Omental fat pad (tissue), 4 donors: ENCODE results near the gene B3GALT6. TPM values are rescaled to one million over a fixed set of nuclear protein-coding genes. Genes with fewer than 3 reads are reported as not detected.

Experiments
- ATAC-seq: fragments of 150-250 bp; one replicate; pipeline ENCODE4 v1.9.1; 2016; ENCODE audit warnings: mild to moderate bottlenecking, moderate library complexity; ENCODE audit not compliant: low FRiP score
- DNase-seq: peaks from one replicate; pipeline ENCODE4 v3.0.0-alpha.2; 2019; ENCODE audit warnings: low spot score
- CTCF ChIP-seq, 3 donors: fragments of 450-650 bp; IDR thresholded peaks; one replicate each; pipeline ENCODE4 v1.5.1; 2016 to 2017; ENCODE audit warnings: antibody characterized with exemption in 3 of 3, mild to moderate bottlenecking in 3 of 3, moderate library complexity in 2 of 3
- total RNA-seq, 4 donors: library from RNA; depleted of rRNA; stranded (reverse); fragments of >200 nt; gene quantifications; one replicate each; pipeline ENCODE4 v1.1.0, GENCODE V29; 2016

The B3GALT6 gene
- total RNA-seq, 4 donors from 2014 or later, result 14.6 to 27.1 (median 22.1) TPM

- ATAC-seq (no peak), DNase-seq (no peak)
- no peak for TF ChIP-seq CTCF (IDR thresholded peaks at IDR 0.05)
Measured at GRCh38 chr1:1262758-1263157, 30.7 kb downstream of the B3GALT6 start.

GRCh38 chr1:1264026-1264425, 32.0 kb downstream of the B3GALT6 start:
- no peak for TF ChIP-seq CTCF (IDR thresholded peaks at IDR 0.05)
- no peak for ATAC-seq

GRCh38 chr1:1264868-1265272, 32.8 kb downstream of the B3GALT6 start:
- DNase-seq (no peak), ATAC-seq (no peak)
- TF ChIP-seq CTCF (IDR thresholded peaks at IDR 0.05), result no peak

More at GRCh38 chr1:1264026-1264425, 32.0 kb downstream of the B3GALT6 start:
- DNase-seq, result no peak

GRCh38 chr1:1267488-1268283, 35.6 kb downstream of the B3GALT6 start:
- no peak for ATAC-seq
- DNase-seq, result no peak
- TF ChIP-seq CTCF (IDR thresholded peaks at IDR 0.05), result no peak

GRCh38 chr1:1268284-1268682, 36.2 kb downstream of the B3GALT6 start:
- no peak for TF ChIP-seq CTCF (IDR thresholded peaks at IDR 0.05)
- no peak for DNase-seq
- ATAC-seq, result no peak

GRCh38 chr1:1270813-1271212, 38.8 kb downstream of the B3GALT6 start:
- no peak for DNase-seq
- TF ChIP-seq CTCF (IDR thresholded peaks at IDR 0.05), result no peak
- no peak for ATAC-seq
